PFSK-1 (cell line): ENCODE measurements around the gene NDUFV1.

ENCODE experiments used
- FOXP2 ChIP-seq: optimal IDR thresholded peaks from 2 replicates; pipeline ENCODE3; 2011; ENCODE audit warnings: borderline replicate concordance, control low read depth, inconsistent platforms; ENCODE audit not compliant: insufficient read depth; ENCODE audit errors: extremely low read length, extremely low read depth
- POLR2AphosphoS5 ChIP-seq: IDR thresholded peaks from 2 replicates; pipeline ENCODE4 v1.6.1; 2012; ENCODE audit warnings: low read depth, mild to moderate bottlenecking, control low read depth, low read length, moderate library complexity
- SIN3A ChIP-seq: IDR thresholded peaks from 2 replicates; pipeline ENCODE4 v1.6.1; 2012; ENCODE audit warnings: mild to moderate bottlenecking, low read length, moderate library complexity, borderline replicate concordance; ENCODE audit not compliant: insufficient read depth
- TAF1 ChIP-seq: IDR thresholded peaks from 2 replicates; pipeline ENCODE4 v1.6.1; 2012; ENCODE audit warnings: low read length, control low read depth, borderline replicate concordance; ENCODE audit not compliant: insufficient read depth
- TF ChIP-seq, protein P1 (sequence below), 2 experiments: IDR thresholded peaks; 2 replicates each; pipeline versions ENCODE4 v1.6.1 to v1.8.0; 2011 to 2012; ENCODE audit warnings: low read depth in 2 of 2, low read length in 2 of 2, control low read depth in 1 of 2, inconsistent platforms in 1 of 2, mild to moderate bottlenecking in 1 of 2, moderate library complexity in 1 of 2; ENCODE audit not compliant: insufficient read depth in 1 of 2

The NDUFV1 gene

DNA sequence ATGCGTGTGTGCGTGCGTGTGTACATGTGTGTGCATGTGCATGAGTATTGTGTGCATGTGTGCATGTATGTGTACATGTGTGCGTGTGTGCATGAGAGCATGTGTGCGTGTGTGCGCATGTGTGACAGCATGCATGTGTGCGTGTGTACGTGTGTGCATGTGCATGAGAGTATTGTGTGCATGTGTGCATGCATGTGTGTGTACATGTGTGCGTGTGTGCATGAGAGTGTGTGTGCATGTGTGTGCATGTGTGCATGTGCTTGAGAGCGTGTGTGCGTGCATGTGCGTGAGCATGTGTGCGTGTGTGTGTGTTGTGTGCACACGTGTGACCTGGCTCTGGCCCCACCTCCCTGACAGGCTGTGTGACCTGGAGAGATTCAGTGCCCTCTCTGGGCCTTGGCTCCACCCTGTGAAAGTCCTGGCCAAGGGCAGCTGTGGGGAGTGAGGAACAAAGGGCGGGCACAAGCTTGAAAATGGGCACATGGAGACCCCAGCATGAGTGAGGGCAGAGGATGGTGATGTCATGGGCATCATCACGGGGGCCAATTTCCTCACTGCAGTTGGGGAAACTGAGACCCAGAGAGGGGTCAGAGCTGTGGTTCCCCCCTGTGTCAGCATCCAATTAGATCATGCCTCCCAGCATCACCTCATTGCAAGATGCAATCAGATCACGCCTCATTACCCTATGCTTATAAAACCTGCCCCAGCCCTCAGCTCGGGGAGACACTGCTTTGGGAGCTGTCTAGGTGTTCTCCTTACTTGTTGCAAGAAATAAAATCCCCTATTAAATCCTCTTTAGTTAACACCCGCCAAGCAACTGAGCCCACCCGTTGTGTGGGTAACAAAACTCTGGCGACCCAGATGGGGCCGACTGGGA lies 43.1 kb downstream of the NDUFV1 start:
- no peak for TF ChIP-seq POLR2AphosphoS5
- no peak for TF ChIP-seq FOXP2
- TF ChIP-seq, protein P1, sequence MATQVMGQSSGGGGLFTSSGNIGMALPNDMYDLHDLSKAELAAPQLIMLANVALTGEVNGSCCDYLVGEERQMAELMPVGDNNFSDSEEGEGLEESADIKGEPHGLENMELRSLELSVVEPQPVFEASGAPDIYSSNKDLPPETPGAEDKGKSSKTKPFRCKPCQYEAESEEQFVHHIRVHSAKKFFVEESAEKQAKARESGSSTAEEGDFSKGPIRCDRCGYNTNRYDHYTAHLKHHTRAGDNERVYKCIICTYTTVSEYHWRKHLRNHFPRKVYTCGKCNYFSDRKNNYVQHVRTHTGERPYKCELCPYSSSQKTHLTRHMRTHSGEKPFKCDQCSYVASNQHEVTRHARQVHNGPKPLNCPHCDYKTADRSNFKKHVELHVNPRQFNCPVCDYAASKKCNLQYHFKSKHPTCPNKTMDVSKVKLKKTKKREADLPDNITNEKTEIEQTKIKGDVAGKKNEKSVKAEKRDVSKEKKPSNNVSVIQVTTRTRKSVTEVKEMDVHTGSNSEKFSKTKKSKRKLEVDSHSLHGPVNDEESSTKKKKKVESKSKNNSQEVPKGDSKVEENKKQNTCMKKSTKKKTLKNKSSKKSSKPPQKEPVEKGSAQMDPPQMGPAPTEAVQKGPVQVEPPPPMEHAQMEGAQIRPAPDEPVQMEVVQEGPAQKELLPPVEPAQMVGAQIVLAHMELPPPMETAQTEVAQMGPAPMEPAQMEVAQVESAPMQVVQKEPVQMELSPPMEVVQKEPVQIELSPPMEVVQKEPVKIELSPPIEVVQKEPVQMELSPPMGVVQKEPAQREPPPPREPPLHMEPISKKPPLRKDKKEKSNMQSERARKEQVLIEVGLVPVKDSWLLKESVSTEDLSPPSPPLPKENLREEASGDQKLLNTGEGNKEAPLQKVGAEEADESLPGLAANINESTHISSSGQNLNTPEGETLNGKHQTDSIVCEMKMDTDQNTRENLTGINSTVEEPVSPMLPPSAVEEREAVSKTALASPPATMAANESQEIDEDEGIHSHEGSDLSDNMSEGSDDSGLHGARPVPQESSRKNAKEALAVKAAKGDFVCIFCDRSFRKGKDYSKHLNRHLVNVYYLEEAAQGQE (IDR thresholded peaks at IDR 0.05; ENCODE audit: insufficient read depth in 1 of 2, low read depth in 2 of 2, low read length in 2 of 2): no peak
- no peak for TF ChIP-seq TAF1
- TF ChIP-seq SIN3A: no peak

DNA sequence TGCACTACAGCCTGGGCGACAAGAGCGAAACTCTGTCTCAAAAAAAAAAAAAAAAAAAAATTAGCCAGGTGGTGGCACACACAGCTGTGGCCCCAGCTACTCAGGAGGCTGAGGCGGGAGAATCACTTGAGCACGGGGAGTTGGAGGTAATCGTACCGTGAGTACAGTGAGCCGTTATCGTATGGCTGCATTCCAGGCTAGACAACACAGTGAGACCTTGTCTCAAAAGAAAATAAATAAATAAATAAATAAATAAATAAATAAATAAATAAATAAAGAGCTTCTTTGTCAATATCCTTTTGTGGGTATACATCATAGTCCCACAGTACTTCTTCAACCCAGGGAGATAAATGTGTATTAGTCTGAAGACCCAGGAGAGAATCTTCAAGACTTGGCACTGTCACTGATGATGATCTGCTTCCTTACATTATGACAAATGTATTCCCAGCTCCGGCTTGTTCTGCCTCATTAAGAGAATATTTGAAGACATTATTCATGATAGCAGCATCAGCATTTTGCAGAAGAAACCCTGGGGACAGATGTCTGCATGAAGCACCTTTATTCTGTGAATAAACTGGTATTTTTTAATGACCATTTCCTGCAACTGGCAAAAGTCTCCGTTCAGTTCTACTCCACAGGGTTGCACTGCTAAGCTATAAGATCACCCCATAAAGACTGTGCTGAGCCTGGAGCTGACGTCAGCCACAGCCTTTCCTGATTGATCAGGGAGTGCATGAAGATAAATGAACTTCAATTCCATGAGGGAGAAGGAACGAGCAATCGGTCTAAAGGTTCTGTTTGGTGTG lies 45.4 kb downstream of the NDUFV1 start:
- TF ChIP-seq, protein P1 (IDR thresholded peaks at IDR 0.05; ENCODE audit: insufficient read depth in 1 of 2, low read depth in 2 of 2, low read length in 2 of 2): no peak
- no peak for TF ChIP-seq FOXP2
- no peak for TF ChIP-seq SIN3A
- TF ChIP-seq POLR2AphosphoS5: no peak
- TF ChIP-seq TAF1: no peak

DNA sequence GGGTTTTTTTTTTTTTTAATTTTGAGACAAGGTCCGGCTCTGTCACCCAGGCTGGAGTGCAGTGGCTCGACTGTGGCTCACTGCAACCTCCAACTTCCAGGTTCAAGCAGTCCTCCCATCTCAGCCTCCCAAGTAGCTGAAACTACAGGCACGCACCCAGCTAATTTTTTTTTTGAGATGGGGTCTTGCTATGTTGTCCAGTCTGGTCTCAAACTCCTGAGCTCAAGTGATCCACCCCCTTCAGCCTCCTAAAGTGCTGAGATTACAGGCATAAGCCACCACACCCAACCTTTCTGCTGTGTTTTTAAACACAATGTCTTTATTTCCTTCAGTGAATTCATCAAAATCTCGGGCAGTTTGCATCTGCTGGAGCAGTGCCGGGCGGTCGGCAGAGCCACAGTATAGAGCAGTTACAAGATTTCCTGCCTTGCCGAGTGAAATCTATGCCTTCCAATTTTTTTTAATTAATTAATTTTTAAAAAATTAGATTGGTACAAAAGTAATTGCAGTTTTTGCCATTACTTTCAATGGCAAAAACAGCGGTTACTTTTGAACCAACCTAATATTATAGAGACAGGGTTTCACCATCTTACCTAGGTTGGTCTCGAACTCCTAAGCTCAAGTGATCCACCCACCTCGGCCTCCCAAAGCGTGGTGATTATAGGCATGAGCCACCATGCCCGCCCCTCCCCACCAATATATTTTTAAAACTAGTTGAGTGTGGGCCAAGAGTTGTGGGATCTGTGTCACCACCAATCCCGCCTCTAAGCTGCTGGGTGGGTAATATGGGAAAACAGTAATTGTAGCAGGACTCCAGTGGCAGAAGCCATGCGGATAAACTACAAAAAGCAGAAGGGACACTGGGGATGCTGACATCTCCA lies 46.5 kb downstream of the NDUFV1 start:
- TF ChIP-seq POLR2AphosphoS5 (no peak), TAF1 (no peak), SIN3A (no peak), FOXP2 (no peak)
- TF ChIP-seq, protein P1 (IDR thresholded peaks at IDR 0.05; ENCODE audit: insufficient read depth in 1 of 2, low read depth in 2 of 2, low read length in 2 of 2): no peak

GRCh38 chr11:67654225-67654624 lies 47.5 kb downstream of the NDUFV1 start:
- TF ChIP-seq, protein P1 (IDR thresholded peaks at IDR 0.05; ENCODE audit: insufficient read depth in 1 of 2, low read depth in 2 of 2, low read length in 2 of 2): no peak
- TF ChIP-seq POLR2AphosphoS5 (no peak), FOXP2 (no peak), TAF1 (no peak), SIN3A (no peak)
